ENCODE data around the gene ZBED6. TPM values are rescaled to one million over a fixed set of nuclear protein-coding genes. Genes with fewer than 3 reads are reported as not detected.

Gene ZBED6
- total RNA-seq, 1 experiment from 2014 or later: 19.9 TPM

- H3K27ac Mint-ChIP-seq (ENCODE audit: unreplicated experiment): no peak overlapping the region
Measured at GRCh38 chr1:203843435-203843834, 48.0 kb downstream of the ZBED6 start.

More at GRCh38 chr1:203843435-203843834, 48.0 kb downstream of the ZBED6 start:
- no peak for DNase-seq
- Mint-ChIP-seq H3K9me3 (ENCODE audit: unreplicated experiment) (no peaks in the 10 kb centered on the region), H3K36me3 (ENCODE audit: insufficient read depth, unreplicated experiment) (peaks cover 93% of the 10 kb centered on the region), H3K27me3 (ENCODE audit: insufficient read depth, unreplicated experiment) (no peaks in the 10 kb centered on the region), H3K4me3 (ENCODE audit: unreplicated experiment) (no peak overlapping the region), H3K4me1 (ENCODE audit: low read depth, unreplicated experiment) (no peaks in the 10 kb centered on the region)
- Histone ChIP-seq H3K9me3 (no peaks in the 10 kb centered on the region), H3K36me3 (ENCODE audit: control insufficient read depth, insufficient read depth, low read length) (peaks cover 3% of the 10 kb centered on the region), H3K4me1 (no peaks in the 10 kb centered on the region), H3K4me3 (ENCODE audit: low read depth, low read length) (no peak overlapping the region), H3K27me3 (replicated peaks; ENCODE audit: control insufficient read depth, insufficient read depth, low read length) (no peaks in the 10 kb centered on the region; the same call in 1 of the 2 replicates)
- POLR2A ChIA-PET: no interaction called here
- BruUV-seq (replicated peaks): no TSS peak
- intact Hi-C loops (cut with micrococcal nuclease; ENCODE audit: unreplicated experiment): no loop called here
- CTCF ChIA-PET: no interaction called here
- no peak for TF ChIP-seq CTCF (IDR thresholded peaks at IDR 0.05; ENCODE audit: insufficient read depth in 1 of 2, low read depth in 1 of 2, low read length in 1 of 2, severe bottlenecking in 1 of 2, unreplicated experiment in 1 of 2)

Other genes with a start within 250 kb of the ZBED6 start
- gene ATP2B4, start 168.8 kb upstream of the ZBED6 start, total RNA-seq (2022): 13.4 and 14.3 TPM in 2 replicates
- not detected in 2 replicates for gene LAX1, start 30.4 kb upstream of the ZBED6 start, total RNA-seq (2022)
- 66.7 and 71.1 TPM in 2 replicates for gene ZC3H11A, start within 50 bp of the ZBED6 start, total RNA-seq (2022)
- gene SNRPE, start 66.0 kb downstream of the ZBED6 start, total RNA-seq (2022): 236 and 264 TPM in 2 replicates